SIG-M5 treated with dmso at 0.1 percent for 504 hours (cell line): Measurements from ENCODE around the gene HIC1.

Experiments
- DNase-seq: peaks from one replicate; lab custom pipeline; 2025; ENCODE audit not compliant: unreplicated experiment; lab: John Stamatoyannopoulos, UW

Gene HIC1

DNA sequence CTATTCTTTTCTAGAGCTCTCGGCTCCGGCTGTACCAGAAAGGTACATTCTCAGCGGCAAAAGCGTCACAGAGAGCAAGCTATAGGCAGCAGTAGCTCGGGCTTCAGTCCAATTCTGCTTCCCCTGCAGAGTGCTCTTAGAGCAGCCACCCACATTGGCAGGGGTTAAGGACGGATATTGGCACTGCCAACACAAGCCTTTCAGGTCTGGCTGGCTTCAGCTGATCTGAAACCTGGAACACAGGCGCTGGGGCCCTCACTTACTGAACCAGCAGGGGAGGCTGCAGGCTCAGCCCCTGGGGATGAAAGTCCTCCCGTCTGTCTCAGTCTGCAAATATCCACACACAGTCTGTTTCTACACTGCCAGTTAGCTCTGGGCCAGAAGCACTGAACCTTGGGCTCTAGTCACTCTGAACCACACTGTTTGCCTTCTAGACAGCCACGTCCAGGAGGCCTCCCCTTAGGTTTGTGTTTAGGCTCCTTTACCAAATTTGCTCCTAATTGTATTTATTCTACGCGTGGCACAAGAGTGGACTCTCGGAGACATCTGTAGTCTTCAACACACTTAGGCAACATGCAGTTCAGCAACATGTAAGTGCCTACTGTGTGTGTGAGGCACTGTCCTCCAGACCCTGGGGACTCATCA lies 40.1 kb downstream of the HIC1 start:
- peak; percentile 30 for DNase-seq

DNA sequence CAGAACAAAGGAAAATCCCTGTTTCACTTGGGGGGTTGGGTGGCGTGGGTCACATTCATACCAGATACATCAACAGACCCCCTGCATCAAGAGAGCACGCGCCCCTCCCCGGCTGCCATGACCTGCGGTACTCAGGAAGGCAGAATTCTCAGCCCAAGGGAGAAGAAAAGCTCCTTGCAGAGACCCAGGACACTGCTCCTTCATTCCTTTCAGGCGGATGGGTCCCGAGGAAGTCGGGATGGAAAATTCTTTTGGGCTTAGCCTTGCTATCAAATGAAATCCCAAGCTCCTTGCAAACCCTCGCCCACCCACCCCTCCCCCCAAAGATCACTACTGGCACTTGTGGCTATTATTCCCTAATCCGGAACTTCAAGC lies 40.6 kb downstream of the HIC1 start:
- no peak for DNase-seq

DNA sequence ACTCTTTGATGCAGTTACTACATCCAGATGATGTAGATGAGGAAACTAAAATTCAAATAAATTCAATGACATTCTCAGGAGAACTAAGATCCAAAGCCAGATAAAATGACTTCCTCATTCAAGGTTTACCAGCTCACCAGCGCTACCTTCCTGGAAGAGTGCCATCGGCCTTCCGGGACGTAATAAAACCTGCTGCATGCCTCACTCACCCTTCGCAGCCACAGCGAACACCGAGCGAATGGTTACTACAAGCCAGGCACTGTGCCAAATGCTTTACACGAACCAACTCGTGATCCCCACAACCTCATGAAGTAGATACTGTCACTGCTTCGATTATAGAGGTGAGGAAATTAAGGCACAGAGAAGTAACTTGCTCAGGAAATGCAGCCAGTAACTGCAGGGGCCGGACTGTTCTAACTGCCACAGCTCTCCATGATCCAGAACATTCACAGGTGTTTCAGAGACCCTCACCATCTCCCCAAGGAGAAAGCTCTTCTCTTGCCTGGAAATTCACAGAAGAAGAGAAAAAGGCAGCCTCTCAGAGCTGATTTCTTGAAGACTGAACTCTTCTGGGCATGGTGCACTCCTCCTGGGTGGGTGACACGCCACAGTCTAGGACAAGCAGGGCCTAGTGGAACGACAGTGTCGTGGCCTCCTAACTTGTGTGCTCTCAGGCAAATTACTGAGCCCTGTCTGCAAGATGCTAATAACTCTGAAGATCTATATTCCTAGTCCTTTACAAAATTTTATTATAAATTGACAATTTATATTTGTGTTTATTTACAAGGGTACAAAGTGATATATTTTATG lies 46.8 kb downstream of the HIC1 start:
- DNase-seq: peak; percentile 58

DNA sequence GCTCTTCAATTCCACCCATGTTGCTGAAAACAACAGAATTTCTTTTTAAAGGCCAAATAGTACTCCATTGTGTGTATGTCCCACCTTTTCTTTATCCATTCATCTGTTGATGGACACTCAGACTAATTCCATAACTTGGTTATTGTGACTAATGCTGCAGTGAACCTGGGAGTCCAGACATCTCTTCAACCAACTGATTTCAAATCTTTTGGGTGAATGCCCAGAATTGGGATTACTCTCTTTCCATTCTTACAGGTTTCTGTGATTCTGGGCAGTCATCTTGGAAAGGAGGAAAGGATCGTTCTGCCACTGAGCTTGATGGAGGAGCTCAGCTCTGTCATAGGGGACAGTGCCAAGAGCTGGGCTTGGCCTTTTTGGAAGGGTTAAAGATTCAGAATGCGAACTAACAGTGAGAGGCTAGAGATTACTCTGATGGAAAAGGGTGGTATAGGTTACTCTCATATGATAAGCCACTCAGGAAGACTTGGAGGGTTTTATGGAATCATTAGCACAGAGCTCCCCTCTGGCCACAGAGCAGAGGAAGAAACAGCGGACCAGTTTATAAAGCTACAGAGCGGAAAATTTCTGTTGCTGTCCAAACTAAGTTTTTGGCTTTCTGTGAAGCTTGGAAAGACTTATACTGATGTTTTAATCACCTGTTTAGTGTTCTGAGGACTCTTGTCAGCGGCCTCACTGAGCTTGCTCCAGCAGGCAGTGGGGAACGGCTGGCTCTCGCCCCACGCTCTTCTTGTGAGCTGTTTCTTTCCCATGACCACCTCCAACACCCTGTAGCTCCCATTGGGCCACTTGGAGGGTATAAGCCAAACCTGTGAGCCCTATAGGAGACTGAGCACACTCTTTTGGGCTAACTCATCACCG lies 48.3 kb downstream of the HIC1 start:
- no peak for DNase-seq

DNA sequence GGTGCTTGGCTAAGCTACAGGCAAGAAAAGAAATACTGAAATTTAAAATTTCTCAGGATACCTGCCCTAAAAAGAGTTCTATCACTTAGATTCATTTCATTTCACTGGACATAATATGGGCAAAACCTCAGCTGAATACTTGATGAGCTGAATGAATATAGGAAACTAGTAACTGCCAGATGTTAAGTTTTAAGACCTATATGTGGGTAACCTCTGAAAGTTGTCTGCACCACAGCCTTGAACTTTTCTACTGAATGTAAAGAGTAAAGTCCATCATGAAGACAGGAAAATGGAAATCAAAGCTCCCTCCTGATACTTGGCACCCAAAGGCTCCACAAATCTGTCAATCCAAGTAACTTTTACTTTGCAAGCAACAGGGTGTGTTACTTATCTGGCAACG lies 50.8 kb downstream of the HIC1 start:
- DNase-seq: no peak

DNA sequence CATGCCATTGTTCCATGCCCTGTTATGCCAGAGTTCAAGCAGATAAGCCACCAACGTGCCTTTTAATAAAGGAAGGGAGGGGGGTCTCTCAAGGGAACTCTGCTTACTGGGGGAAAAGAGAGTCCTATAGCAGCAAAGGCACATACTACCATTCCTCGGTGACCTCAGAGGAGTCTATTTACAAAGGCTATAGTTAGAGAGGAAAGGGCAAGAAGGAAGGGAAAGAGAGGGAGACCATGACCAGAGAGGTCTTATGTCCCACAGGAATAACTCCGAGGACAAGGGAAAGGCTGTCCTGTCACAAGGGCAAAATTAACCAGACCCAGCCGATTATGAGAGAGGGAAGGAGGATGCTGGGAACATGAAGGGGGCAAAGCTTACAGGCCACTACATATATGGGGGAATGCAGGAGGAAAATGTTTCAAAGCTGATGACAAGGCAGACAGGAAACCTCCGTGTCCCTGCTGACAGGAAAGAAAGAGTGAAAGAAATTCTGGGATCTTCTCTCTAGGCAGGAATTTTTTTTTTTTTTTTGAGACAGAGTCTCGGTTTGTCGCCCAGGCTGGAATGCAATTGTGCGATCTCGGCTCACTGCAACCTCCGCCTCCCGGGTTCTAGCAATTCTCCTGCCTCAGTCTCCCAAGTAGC lies 51.5 kb downstream of the HIC1 start:
- DNase-seq: no peak

DNA sequence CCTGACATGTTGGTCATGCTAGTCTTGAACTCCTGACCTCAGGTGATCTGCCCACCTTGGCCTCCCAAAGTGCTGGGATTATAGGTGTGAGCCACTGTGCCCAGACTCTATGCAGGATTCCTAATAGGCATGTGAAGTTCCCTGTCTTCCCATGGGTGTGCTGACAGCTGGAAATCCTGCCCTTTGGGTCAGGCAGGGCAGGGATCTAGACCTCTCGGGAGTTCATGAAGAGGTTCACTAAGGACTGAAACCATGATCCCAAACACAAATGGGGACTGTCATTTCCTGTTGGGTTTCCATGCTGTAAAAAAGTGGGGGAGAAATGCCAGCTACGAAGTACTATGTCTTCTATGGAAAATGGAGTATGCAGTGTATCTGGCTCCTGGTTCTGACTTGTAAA lies 52.1 kb downstream of the HIC1 start:
- DNase-seq: no peak

DNA sequence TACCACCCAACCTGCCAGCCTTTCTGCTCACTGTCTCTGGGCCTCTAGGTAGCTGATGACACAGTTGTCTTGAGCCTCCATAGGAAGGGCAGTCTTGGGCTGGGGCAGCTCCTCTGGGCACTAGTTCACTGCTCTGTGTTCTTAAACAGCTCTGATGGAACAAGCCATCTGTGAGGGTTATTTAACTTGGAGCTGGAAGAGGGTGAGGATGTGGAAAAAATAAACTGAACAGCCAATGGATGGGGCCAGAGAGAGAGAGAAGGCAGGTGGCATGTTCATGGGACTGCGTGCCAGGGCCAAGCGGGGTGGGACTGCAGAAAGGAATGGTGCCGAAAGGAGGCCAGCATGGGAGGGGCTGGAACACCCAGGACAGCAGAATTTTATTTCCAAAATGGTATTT lies 52.6 kb downstream of the HIC1 start:
- DNase-seq: no peak

DNA sequence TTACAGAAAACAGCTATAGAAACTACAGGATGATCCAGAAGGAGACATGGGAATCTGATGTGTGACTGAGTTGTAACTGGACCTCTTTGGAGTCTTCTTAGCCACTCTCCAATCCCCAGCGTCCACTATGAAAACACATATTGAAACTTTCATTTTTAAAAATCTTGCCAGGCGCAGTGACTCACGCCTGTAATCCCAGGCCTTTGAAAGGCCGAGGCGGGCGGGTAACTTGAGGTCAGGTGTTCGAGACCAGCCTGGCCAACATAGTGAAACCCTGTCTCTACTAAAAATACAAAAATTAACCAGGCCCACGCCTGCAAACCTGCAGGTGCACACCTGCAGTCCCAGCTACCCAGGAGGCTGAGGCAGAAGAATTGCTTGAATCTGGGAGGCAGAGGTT lies 53.3 kb downstream of the HIC1 start:
- DNase-seq: no peak

DNA sequence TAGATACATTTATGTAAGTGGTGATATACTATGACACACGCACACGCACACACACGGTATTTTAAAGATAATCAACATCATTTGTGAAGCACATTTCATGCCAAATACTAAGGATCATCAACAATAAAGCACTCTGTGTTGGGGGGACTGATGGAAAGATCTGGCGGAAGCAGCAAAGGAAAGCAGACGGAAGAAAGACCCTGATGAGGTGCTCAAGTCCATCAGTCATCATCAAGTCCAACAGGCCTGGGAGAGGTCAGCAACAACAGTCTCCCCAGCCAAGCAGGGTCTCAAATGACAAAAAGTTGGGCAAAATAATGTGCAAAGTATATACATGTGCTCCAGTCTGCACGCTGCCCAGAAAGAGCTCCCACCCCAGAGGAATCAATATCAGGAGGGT lies 55.5 kb downstream of the HIC1 start:
- no peak for DNase-seq

DNA sequence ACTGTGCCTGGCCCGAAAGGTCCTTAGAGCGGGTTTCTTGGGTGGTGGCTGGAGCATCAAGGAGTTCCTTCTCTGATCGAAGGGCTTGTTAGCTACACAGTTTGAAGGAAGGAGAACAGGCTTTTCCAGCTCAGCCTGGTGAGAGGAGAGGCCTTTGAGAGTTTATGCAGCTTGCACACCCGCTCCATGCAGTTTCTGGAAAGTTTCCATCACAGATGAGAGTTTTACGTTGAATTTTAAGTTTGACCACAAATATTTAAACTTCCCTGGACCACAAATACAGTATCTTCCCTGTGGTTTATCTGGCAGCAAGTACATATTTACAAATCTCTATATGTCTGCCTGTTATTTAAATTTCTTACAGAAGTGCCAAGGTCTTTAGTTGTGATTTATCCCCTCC lies 56.8 kb downstream of the HIC1 start:
- peak; percentile 36 for DNase-seq
